ENCODE results near the gene ACTA2.

Gene ACTA2

DNA sequence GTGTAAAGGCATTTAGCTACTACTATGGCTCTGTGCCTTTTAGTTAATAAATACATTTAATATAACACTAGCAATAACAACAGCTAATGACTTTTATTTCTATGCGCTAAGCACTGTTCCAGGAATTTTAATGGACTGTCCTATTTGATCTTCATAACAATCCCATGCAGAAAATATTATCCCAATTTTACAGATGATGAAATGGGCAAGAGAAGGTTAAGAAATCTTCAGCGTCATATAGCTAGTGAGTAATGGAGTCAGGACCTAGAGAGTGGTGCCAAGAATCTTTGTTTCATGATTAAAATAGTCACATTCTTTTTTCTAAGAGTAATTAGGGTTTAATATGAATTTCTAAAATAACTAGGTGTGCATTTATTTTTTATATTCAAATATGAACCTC, 32.4 kb downstream of the ACTA2 start:
- no peak for DNase-seq (ENCODE audit: low read depth)

DNA sequence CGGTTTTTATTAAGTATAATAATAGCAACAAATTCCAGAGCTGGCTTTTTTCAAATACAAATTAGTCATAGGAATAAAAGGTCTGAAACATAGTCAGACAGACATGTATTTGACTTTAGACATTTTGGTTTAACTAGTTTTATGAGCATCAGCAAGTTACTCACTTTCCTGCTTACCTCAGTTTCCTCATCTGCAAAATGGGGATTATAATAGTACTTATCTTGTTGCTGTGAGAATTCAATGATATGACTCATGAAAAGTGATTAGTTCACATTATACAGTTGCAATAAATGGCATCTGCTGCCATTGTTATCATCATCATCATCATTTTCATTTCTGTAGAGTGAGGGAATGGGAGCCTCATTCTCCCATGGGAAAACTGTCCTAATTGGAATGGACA, 33.5 kb downstream of the ACTA2 start:
- no peak for DNase-seq (ENCODE audit: low read depth)

DNA sequence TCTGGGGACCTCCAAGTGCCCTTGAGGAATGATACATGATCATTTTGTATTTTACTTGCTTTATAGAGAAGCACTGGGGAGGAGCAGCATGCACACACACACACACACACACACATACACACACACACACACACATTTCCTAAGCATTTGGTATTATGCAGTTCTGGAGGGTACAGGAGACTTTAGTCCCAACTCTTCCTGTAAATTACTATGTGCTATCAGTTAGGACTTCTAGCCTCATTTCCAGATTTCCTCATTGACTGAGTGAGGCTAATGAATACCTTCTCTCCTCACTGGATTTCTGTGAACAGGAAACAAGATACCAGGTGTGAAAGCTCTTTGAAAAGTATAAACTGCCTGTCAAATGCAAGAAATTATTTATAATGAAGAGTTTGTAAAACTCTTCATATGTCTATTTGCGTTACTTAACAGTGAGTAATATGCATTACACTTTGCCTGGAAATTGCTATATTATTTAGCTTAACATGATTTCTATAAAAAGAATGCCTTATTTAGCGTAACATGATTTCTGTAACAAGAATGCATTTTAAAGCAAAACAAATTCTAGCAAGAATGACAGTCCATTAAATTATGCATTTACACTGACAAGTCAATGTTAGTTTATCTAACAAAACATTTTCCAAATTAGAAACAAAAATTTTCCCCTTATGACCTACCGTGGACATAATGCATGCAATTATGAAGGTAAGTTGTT, 34.2 kb downstream of the ACTA2 start:
- no peak for DNase-seq (ENCODE audit: low read depth)

DNA sequence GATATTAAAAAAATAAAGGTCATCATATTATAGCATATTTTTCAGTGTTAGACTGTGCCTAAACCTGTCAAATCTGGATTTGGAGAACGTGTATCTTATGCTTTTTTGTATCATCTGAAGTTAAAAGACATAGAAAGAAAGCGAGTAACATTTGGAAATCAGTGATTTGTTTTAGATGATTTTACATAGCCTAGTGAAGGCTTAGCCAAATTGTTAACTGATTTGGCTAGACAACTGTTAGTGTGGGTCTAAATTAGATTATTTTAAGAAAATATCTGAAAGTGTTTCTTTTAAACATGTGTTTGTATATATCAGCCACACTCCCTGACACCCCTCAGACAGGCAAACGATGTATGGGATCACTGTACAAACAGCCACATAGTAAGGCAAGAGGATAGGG, 35.6 kb downstream of the ACTA2 start:
- DNase-seq (ENCODE audit: low read depth), result no peak

DNA sequence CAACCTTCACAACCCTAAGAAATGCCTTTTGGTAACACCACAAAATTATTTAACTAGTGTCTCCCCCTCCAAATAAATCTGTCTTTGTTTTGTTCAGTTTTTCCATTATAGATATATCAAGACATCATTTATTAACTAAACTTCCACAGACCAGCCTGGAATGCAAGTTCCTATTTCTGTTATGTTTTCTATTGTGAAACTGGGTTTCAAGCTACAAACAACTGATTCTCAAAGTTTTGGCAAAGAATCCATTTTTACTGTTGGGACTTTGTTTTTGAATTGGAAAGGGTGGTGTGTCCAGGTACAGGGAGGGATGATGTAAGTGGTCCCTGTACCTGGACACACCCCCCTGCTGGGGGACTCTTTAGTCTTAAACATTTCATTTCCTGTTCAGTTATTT, 36.3 kb downstream of the ACTA2 start:
- DNase-seq (ENCODE audit: low read depth), result no peak

DNA sequence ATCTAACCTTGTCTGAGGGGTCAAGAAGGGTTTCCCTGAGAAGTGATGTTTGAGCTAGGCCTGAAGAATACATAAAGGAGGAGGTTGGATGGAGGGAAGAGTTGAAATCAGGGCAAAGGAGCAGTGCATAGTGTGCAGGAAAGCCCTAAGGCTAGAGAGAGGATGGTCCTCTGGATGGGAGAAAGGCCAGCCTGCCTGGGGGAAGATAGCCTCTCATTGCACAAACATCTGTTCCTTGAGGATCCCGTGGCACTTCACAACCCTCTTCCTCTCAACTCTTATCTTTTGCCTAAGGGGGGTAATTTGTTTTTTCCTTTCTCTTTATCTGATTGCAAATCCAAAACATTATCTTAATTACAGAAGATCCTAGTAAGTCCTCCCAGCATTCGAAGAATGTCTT, 36.8 kb downstream of the ACTA2 start:
- DNase-seq (ENCODE audit: low read depth), result no peak

DNA sequence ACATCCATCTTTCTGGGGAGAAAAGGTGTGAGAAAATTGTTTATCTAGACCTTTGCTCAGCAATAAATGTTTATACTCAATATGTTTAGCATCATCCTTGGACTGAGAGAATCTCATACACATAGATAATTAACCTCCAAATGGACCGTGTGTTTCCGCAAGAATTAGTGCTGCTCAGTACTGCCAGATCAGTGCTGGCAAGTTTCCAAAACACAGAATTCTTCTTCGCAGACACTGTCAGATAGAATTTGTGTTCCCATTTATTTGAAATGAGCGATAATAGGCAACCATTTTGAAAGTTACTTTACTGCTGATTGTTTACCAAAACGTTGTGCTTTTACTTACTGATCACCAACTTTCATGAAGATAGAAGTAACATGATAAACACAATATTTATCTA, 38.8 kb downstream of the ACTA2 start:
- no peak for DNase-seq (ENCODE audit: low read depth)

DNA sequence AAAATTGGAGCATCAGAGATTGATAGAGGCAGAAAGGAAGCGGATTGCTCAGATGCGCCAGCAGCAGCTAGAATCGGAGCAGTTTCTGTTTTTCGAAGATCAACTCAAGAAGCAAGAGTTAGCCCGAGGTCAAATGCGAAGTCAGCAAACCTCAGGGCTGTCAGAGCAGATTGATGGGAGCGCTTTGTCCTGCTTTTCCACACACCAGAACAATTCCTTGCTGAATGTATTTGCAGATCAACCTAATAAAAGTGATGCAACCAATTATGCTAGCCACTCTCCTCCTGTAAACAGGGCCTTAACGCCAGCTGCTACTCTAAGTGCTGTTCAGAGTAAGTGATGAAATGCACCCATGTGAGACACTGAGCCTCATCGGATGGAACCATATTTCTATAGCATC, 39.4 kb downstream of the ACTA2 start:
- no peak for DNase-seq (ENCODE audit: low read depth)

DNA sequence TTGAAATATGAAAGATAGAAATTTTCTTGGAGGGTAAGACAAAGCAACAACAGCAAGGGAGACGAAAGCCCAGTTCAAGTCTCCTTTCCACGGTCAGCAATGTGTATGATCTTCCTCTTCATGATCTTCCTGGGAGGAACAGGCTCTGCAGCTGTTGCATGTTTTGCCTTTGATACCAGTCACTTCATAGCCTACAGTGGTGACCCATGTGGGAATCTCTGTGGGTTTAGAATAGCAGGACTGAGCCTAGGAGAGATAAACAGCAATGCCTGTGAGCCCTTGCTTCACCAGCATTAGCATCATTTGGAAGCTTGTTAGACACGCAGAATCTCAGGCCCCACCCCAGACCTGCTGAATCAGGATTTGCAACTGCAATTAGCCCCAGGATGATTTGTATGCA, 40.7 kb downstream of the ACTA2 start:
- no peak for DNase-seq (ENCODE audit: low read depth)

DNA sequence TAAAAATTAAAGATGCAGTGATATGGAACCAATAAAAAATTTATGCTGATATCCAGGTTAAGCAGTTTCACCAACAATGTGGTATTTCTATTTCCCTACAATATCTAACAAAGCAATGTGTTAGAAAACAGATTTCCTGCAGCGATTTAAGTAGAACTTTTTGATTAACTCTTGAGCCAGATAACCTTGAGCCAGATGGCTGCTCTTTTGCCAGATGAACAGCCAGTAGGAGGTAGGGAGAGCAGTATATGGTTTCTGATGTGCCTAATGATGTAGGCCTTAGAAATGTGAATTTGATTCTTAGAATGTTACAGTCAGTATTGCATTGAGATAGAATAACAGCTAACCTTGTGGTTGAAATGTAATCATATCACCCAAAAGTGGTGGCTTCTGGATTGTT, 41.5 kb downstream of the ACTA2 start:
- no peak for DNase-seq (ENCODE audit: low read depth)

DNA sequence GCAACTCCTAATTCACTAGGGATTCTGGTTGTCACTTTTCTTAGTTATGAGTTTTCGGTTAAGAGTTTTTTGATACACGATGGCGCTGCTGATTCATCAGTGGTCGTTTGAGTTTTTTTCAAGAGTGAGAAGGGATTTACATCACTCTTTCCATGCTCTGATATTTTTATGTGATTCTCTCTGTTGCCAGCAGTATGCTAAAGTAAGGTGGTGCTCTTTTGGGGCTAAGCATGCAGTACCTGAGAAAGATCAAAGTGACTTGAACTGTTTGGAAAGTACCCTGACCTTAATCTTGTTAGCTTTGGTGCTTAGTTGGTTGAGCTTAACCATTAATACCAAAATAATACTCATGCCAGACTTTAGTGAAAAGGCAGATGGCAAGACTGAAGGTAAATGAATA, 44.4 kb downstream of the ACTA2 start:
- DNase-seq (ENCODE audit: low read depth), result no peak

DNA sequence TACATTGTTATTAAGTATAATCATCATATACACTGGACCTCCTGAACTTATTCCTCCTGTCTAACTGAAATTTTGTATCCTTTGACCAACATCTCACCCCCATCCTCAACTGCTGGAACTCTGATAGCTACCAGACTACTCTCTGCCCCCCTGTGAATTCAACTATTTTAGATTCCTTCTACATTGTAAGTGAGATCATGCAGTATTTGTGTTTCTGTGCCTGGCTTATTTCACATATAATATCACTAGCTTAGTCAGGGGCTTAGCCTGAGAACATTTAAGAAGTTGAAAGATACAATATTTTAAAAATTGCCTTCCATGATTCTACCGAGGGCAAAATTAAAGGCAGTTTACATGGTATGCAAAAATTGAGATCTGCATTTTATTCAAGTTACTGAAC, 45.7 kb downstream of the ACTA2 start:
- DNase-seq (ENCODE audit: low read depth), result no peak

DNA sequence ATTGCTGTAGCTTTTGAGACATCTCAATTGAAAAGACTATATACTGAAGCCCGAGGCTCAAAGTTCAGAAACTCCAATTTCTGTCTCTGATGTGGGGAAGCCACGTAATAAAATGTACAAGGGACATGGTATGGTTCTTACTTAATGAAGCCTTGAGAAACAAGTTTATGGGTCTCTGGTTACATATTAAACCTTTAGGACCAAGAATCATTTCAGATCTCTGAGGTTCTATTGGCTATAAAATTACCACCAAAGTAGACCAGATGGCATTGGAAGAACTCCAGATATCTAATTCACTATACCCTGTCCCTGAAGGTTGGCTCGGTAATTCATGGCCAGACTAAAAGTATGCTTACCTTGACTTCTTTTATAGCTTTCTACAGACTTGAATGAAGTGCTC, 48.9 kb downstream of the ACTA2 start:
- DNase-seq (ENCODE audit: low read depth), result no peak

DNA sequence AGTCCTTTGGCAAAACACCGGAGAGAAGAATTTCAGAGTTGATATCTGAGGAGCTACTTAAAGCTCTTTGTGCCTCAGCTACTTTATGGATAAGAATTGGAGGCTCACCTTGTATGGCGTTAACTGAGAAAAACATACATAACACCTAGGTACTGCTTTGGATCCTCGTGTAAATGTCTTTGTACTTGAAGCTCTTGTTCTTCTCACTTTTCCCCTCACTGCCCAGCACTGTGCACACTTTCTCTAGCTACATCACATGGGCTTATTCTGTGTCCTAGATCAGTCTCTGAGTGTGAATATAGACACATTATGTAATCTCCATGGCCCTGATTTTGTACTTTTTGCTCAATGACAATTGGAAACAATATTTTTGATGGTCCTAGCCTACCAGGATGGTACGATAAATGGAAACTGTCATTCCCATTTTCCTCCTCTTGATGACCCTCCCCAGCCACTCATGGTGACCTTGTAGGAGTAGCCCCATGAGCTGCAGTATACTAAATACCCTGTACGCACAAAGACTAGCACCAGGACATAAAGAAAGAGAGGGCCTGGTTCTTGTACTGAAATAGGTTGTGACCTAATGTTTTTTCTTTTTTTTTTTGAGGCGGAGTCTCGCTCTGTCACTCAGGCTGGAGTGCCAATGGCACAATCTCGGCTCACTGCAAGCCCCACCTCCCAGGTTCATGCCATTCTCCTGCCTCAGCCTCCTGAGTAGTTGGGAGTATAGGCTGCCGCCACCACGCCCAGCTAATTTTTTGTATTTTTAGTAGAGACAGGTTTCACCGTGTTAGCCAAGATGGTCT, 50.4 kb downstream of the ACTA2 start:
- DNase-seq (ENCODE audit: low read depth), result no peak

DNA sequence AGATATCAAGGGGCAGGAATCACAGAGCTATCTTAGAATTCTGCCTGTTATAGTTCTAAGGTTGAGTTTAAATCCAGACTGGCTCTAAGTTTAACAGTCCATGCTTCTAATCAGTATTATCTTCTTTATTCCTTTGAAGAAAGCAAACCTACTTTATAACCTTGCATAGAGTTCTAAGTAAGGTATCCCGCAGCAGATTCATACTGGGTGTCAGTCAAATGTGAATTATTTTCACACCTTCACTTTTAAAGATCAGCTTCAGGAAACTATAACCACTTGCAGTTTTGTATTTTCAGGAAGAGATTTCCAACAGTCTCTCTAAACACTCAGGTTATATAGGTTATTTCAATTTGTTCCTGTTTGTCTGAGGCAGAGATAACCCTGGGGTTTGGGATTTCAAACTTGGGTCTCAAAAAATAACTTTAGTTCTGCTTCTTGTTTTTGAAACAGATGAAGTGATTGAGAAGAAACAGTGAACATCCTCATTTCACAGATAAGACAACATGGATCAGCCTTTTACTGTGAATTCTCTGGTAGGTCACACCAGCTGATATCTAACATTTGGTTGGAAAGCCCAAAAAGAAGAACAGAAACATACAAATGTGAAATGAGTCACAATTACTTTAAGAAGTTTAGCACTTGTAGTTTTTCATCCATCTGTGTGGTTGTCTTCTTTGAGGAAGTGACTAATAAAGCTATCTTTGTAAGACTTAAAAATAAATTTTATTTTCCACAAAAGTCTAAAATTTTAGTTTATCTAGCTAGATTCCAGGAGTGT, 51.2 kb downstream of the ACTA2 start:
- no peak for DNase-seq (ENCODE audit: low read depth)

DNA sequence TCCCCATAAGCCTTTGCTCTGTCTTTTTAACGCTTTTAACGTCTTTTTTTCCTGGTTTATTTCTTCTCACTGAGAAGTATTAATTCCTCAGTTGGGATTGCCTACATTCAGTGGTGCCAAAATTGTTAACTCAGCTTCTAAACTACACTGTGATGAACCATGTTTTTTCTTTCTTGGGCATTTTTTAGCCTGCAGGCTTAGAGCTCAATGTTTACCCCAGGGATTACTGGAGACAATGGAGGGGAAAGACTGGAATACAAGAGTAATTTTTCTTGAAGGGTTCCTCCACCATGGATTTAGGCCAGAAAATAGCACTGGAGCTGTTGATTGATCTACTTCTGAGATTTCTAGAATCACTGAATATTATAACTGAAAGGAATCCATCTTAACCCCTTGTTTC, 52.7 kb downstream of the ACTA2 start:
- DNase-seq (ENCODE audit: low read depth), result no peak

DNA sequence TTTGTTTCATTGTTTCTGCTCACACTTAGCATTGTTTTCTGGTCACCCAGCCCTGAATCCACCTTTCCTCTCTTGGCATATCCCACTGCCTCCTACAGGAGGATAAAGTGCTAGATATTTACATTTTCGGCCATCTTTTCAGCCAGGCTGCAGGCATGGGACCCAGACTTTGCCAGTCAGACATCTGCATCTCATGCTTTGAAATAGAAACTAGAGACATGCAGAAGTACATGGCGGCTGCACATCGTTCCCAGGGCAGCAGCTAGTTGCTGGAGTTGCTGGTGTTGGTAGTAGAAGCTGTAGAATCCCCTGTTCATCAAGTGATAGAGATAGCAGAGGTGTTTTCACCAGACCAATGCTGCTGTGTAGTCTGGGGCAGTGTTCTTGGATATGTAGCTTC, 53.8 kb downstream of the ACTA2 start:
- DNase-seq (ENCODE audit: low read depth), result no peak

DNA sequence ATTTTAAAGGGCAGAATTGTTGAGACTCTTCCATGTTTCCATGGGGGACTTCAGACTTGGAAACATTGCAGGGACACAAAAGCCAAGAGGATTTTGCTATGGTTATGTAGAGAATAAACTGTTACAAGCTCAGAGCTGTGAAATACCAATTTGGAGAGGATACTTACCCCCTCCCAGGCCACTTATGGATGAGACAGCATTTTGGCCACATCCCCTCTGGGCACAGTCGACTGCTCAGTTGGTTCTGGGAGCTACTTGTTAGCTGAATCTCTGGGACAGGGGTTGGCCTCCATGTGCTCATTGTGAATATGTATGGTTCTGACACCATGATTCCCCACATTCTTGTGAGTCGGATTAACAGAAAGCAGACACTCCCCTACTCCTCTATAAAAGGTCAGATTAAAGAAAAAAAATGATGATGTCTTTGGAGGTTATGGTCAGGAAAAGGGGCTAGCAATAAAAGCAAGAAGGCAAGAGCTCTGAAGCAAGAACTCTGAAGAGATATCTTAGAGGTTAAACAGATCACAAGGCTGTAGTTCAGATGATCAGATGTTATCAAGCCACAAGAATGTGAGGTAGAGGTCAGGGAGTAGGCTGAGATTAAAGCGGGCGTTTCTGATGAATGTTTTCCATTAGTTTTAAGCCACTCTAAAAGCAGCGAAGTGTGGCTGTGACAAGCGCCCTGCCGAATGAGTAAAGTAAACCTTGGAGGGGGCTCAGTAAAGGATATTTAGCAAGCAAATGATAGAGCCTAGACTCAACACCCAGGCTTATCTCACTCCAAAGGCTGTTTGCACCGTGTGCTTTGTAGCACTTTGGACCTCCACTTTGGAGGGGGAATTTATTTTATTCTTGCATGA, 55.3 kb downstream of the ACTA2 start:
- DNase-seq (ENCODE audit: low read depth), result no peak

DNA sequence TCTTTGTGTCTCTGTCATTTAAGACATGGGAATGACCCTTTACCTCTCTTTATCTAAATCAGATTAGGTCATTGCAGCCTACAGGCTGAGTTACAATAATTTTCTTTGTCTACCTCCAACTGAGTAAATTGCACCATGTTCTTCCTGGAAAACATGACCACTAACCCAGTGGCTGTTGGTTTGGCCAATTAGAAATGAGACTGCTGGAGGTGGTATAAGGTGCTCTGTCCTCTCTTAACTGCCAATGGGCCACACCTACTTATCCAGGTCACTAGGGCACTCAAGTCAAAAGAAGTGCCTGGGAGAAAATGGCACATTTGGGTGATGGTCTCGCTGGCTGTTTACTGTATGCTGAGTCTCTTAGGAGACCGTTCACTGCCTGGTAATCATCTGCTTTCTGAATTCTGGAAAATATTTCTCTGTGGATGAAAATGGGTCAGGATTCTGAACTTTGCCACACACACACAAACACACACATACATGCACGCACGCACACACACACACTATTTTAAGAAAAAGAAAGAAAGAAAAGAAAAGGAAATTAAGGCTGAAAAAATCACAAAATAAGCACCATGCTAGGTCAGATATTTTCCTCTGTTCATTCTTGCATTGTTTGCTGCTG, 56.1 kb downstream of the ACTA2 start:
- DNase-seq (ENCODE audit: low read depth), result no peak

DNA sequence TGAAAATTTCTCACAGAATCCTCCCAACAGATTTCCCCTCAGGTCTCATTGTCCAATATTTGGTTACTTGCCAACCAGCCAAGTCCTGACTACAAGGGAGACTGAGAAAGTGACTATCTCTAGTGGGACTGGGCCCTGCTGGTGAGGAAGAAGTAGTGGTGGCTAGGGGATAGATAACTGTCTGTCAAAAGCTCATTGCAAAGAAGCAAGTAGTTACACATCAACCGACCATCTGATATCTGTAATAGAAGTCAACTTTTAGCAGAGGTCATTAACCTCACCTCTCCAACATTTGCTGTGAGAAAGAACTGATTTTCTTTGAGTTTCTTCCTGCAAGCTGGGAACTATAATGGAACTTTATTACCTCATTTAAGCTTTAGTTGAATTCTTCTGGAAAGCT, 57.3 kb downstream of the ACTA2 start:
- DNase-seq (ENCODE audit: low read depth), result no peak

DNA sequence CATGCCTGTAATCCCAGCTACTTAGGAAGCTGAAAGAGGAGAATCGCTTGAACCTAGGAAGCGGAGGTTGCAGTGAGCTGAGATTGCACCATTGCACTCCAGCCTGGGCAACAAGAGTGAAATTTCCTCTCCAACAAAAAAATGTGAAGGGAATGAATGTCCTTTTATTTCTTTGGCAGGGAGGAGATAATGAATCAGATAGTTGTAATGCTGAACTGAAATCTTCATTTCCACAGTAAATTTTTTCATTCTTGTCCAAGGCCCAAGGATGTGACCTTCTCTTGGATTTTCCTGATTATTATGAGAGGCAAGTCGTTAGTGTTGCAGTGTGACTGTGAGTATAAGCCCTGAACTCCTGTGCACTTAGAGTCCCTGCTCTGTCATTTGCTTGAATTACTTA, 59.0 kb downstream of the ACTA2 start:
- no peak for DNase-seq (ENCODE audit: low read depth)

Data from activated T-helper 9 cell treated with anti-CD3 and anti-CD28 coated beads, Interleukin-2, amount 50 U/mL, for 16 hours (primary cell).